Vagina (tissue), 2 donors: ENCODE measurements around the gene WNT9A.
A peak's percentile ranks its signal among the peaks of the same experiment; 100 is the strongest.

Source experiments
- POLR2A ChIP-seq, 2 donors: fragments of 450-650 bp; IDR thresholded peaks; one replicate each; pipeline ENCODE4 v1.6.1; 2017; ENCODE audit warnings: antibody characterized with exemption in 2 of 2, mild to moderate bottlenecking in 2 of 2, moderate library complexity in 2 of 2
- POLR2AphosphoS5 ChIP-seq, 2 donors: sonication (generic); formaldehyde crosslinking; IDR thresholded peaks; one replicate each; pipeline ENCODE4 v1.9.0; 2017; ENCODE audit warnings: antibody characterized with exemption in 2 of 2, mild to moderate bottlenecking in 2 of 2, low read depth in 1 of 2; ENCODE audit not compliant: insufficient read depth in 1 of 2
- TF ChIP-seq, protein P1 (sequence below), 3 experiments: fragments of 450-650 bp in 2 of 3; fragments of 200-600 bp in 1 of 3; sonication (generic) in 1 of 3; IDR thresholded peaks; one replicate each; pipeline ENCODE4 v1.5.1; 2017 to 2019; ENCODE audit warnings: antibody characterized with exemption in 3 of 3, mild to moderate bottlenecking in 2 of 3, moderate library complexity in 2 of 3

GRCh38 chr1:227885648-227886502, 61.9 kb downstream of the WNT9A start:
- TF ChIP-seq POLR2AphosphoS5 (IDR thresholded peaks at IDR 0.05; ENCODE audit: insufficient read depth in 1 of 2, low read depth in 1 of 2) (peak; percentile 13 to 38), POLR2A (IDR thresholded peaks at IDR 0.05) (no peak)
- TF ChIP-seq, protein P1, sequence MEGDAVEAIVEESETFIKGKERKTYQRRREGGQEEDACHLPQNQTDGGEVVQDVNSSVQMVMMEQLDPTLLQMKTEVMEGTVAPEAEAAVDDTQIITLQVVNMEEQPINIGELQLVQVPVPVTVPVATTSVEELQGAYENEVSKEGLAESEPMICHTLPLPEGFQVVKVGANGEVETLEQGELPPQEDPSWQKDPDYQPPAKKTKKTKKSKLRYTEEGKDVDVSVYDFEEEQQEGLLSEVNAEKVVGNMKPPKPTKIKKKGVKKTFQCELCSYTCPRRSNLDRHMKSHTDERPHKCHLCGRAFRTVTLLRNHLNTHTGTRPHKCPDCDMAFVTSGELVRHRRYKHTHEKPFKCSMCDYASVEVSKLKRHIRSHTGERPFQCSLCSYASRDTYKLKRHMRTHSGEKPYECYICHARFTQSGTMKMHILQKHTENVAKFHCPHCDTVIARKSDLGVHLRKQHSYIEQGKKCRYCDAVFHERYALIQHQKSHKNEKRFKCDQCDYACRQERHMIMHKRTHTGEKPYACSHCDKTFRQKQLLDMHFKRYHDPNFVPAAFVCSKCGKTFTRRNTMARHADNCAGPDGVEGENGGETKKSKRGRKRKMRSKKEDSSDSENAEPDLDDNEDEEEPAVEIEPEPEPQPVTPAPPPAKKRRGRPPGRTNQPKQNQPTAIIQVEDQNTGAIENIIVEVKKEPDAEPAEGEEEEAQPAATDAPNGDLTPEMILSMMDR (IDR thresholded peaks at IDR 0.05), result no peak
